Vagina (tissue), 2 donors: Measurements from ENCODE around the gene CYP3A7. TPM values are rescaled to one million over a fixed set of nuclear protein-coding genes. Genes with fewer than 3 reads are reported as not detected.
A peak's percentile ranks its signal among the peaks of the same experiment; 100 is the strongest.
"Not testable (repeated sequence)": the region's sequence is repeated elsewhere in the genome, so short reads cannot be mapped to it uniquely, and the experiment has no call there.

Experiments
- DNase-seq, 2 donors: peaks; one replicate each; pipeline ENCODE4 v3.0.0-alpha.2; 2017; ENCODE audit errors: extremely low spot score in 2 of 2
- H3K27ac ChIP-seq: fragments of 200-600 bp; sonication (generic); one replicate; pipeline ENCODE4 v1.5.1; 2019
- H3K27me3 ChIP-seq: fragments of 200-600 bp; sonication (generic); one replicate; pipeline ENCODE4 v1.5.1; 2019
- H3K36me3 ChIP-seq, 2 donors: fragments of 200-600 bp; sonication (generic); one replicate each; pipeline ENCODE4 v1.5.1; 2017 to 2019
- H3K4me1 ChIP-seq: fragments of 200-600 bp; sonication (generic); one replicate; pipeline ENCODE4 v1.5.1; 2019
- H3K4me3 ChIP-seq, 2 donors: fragments of 200-600 bp; sonication (generic); 1 replicate in 1 of 2; 2 replicates in 1 of 2; pipeline ENCODE4 v1.5.1; 2016 to 2019
- H3K9me3 ChIP-seq: fragments of 200-600 bp; sonication (generic); one replicate; pipeline ENCODE4 v1.5.1; 2019
- POLR2A ChIP-seq, 2 donors: fragments of 450-650 bp; IDR thresholded peaks; one replicate each; pipeline ENCODE4 v1.6.1; 2017; ENCODE audit warnings: antibody characterized with exemption in 2 of 2, mild to moderate bottlenecking in 2 of 2, moderate library complexity in 2 of 2
- POLR2AphosphoS5 ChIP-seq, 2 donors: sonication (generic); formaldehyde crosslinking; IDR thresholded peaks; one replicate each; pipeline ENCODE4 v1.9.0; 2017; ENCODE audit warnings: antibody characterized with exemption in 2 of 2, mild to moderate bottlenecking in 2 of 2, low read depth in 1 of 2; ENCODE audit not compliant: insufficient read depth in 1 of 2
- intact Hi-C: fragments of 100-400 bp; cut with DNase I; formaldehyde crosslinking; loops from one replicate; pipeline ENCODE4 v1.15.1; 2023
- total RNA-seq: library from RNA; depleted of rRNA; stranded (reverse); fragments of >200 nt; gene quantifications from one replicate; pipeline ENCODE4 v1.2.3, GENCODE V29; 2016
- TF ChIP-seq, protein P1 (sequence below), 3 experiments: fragments of 450-650 bp in 2 of 3; fragments of 200-600 bp in 1 of 3; sonication (generic) in 1 of 3; IDR thresholded peaks; one replicate each; pipeline ENCODE4 v1.5.1; 2017 to 2019; ENCODE audit warnings: antibody characterized with exemption in 3 of 3, mild to moderate bottlenecking in 2 of 3, moderate library complexity in 2 of 3

CYP3A7 gene
- total RNA-seq, 1 donor from 2014 or later = not detected

DNA sequence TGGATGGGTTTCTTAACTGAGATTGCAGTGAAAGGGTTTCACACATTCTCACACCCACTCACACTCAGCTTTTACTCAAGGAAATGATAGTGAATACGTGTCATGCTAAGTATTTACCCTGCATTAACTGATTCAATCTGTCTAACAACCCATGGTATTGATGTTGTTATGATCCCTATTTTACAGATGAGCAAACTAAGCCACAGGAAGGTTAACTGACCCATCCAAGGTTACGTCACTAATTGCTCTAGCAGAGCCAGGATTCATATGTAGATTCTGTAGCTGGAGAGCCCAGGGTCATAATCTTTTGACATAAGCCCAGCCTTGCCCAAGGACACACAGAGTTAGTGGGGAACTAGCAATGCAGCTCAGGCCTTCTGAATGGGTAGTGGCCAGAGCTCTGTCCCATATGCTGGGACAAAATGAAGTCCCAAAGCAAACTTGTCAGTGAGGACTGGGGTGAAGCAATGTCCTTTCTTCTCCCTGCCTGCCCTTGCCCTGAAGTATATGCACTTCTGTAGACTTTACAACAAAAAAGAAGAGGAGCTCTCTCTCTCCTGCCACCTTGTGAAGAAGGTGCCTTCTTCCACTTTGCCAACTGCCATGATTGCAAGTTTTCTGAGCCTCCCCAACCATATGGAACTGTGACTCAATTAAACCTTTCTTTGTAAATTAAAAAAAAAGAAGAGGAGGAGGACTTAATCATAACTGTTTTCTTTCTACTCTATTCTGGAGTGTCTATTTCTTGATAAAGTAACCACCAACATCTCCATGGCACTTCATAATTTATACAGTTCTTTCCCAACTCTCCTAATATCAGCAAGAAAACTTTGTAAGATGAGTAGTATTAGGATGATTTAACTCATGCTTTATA lies 4.9 kb upstream of the CYP3A7 start:
- Histone ChIP-seq H3K27ac (no peak overlapping the region), H3K4me1 (peaks cover 5% of the 10 kb centered on the region), H3K4me3 (no peak overlapping the region), H3K36me3 (no peaks in the 10 kb centered on the region), H3K9me3 (no peaks in the 10 kb centered on the region), H3K27me3 (no peaks in the 10 kb centered on the region)
- peak in 1 of 2 donors; percentile 70 for DNase-seq
- intact Hi-C loops = no loop called here
- TF ChIP-seq POLR2A (IDR thresholded peaks at IDR 0.05) (no peak), POLR2AphosphoS5 (IDR thresholded peaks at IDR 0.05; ENCODE audit: insufficient read depth in 1 of 2, low read depth in 1 of 2) (no peak)
- TF ChIP-seq, protein P1, sequence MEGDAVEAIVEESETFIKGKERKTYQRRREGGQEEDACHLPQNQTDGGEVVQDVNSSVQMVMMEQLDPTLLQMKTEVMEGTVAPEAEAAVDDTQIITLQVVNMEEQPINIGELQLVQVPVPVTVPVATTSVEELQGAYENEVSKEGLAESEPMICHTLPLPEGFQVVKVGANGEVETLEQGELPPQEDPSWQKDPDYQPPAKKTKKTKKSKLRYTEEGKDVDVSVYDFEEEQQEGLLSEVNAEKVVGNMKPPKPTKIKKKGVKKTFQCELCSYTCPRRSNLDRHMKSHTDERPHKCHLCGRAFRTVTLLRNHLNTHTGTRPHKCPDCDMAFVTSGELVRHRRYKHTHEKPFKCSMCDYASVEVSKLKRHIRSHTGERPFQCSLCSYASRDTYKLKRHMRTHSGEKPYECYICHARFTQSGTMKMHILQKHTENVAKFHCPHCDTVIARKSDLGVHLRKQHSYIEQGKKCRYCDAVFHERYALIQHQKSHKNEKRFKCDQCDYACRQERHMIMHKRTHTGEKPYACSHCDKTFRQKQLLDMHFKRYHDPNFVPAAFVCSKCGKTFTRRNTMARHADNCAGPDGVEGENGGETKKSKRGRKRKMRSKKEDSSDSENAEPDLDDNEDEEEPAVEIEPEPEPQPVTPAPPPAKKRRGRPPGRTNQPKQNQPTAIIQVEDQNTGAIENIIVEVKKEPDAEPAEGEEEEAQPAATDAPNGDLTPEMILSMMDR (IDR thresholded peaks at IDR 0.05) = no peak

DNA sequence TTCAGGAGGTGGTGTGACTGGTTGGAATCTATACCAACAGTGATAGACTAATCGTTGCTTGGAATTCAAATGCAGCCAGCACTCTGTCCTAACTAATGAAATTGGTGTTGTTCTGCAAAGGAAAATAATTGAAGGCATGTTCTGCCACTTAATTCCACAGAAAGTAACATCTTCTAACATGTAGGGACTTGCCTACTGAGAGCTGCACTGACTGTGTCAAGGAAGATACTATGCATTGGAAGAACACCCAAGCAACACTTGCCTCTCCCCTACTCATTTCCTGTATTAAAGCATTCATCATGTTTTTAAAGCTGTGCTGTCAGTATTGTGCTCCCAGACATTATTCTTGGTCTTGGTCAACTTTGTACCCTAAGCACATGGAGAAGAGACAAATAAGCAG lies 2.7 kb upstream of the CYP3A7 start:
- intact Hi-C loops = no loop called here
- H3K27ac ChIP-seq = no peak overlapping the region

DNA sequence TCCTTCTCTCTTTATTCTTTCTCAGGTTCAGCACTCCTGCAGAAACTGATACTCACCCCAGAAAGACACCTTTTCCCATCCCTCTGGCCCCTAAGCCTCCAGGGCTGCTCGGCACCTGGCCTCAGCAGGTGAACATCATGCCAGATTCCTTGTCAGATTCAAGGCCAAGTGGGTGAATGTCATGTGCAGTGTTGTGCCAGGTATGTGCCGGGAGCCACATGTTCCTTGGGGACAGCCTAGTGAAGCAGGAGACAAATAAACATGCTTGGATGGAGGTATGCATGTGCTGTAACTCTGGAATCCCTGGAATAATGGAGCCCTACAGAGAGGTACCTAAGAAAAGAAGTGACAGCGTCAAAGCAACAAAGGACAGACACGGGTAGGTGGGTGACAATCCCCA lies 1.7 kb upstream of the CYP3A7 start:
- H3K4me1 ChIP-seq, H3K36me3 ChIP-seq, H3K27me3 ChIP-seq, H3K4me3 ChIP-seq, H3K9me3 ChIP-seq, DNase-seq, H3K27ac ChIP-seq, intact Hi-C loops: not testable (repeated sequence)

More for the DNA sequence above, 2.7 kb upstream of the CYP3A7 start:
- TF ChIP-seq POLR2AphosphoS5 (IDR thresholded peaks at IDR 0.05; ENCODE audit: insufficient read depth in 1 of 2, low read depth in 1 of 2) (peak in 1 of 2 donors; percentile 49), POLR2A (IDR thresholded peaks at IDR 0.05) (no peak)
- TF ChIP-seq, protein P1 (IDR thresholded peaks at IDR 0.05) = no peak
- Histone ChIP-seq H3K27me3 (no peaks in the 10 kb centered on the region), H3K4me1 (peaks cover 5% of the 10 kb centered on the region), H3K9me3 (no peaks in the 10 kb centered on the region), H3K36me3 (no peaks in the 10 kb centered on the region), H3K4me3 (no peak overlapping the region)
- DNase-seq = peak in 1 of 2 donors; percentile 10

- intact Hi-C loops = no loop called here
- no peak overlapping the region for H3K4me3 ChIP-seq
- no peaks in the 10 kb centered on the region for H3K36me3 ChIP-seq
- H3K4me1 ChIP-seq = peaks cover 11% of the 10 kb centered on the region
- H3K27me3 ChIP-seq = no peaks in the 10 kb centered on the region
- no peaks in the 10 kb centered on the region for H3K9me3 ChIP-seq
- no peak overlapping the region for H3K27ac ChIP-seq
- peak; percentile 49 to 61 for DNase-seq
- TF ChIP-seq POLR2A (IDR thresholded peaks at IDR 0.05) (no peak), POLR2AphosphoS5 (IDR thresholded peaks at IDR 0.05; ENCODE audit: insufficient read depth in 1 of 2, low read depth in 1 of 2) (no peak)
- TF ChIP-seq, protein P1 (IDR thresholded peaks at IDR 0.05) = no peak
Observed at GRCh38 chr7:99733448-99733847, 1.5 kb downstream of the CYP3A7 start.

- peaks cover 11% of the 10 kb centered on the region for H3K4me1 ChIP-seq
- H3K27ac ChIP-seq = no peak overlapping the region
- H3K27me3 ChIP-seq = no peaks in the 10 kb centered on the region
- TF ChIP-seq POLR2AphosphoS5 (IDR thresholded peaks at IDR 0.05; ENCODE audit: insufficient read depth in 1 of 2, low read depth in 1 of 2) (no peak), POLR2A (IDR thresholded peaks at IDR 0.05) (no peak)
- TF ChIP-seq, protein P1 (IDR thresholded peaks at IDR 0.05) = no peak
- H3K4me3 ChIP-seq = no peak overlapping the region
- H3K36me3 ChIP-seq = no peaks in the 10 kb centered on the region
- intact Hi-C loops = no loop called here
- peak; percentile 25 to 31 for DNase-seq
- no peaks in the 10 kb centered on the region for H3K9me3 ChIP-seq
Observed at GRCh38 chr7:99733003-99733402, 2.0 kb downstream of the CYP3A7 start.
